Neural cell (in vitro differentiated cells): ENCODE results near the gene ARMC2.

ENCODE experiments used
- EZH2 ChIP-seq: fragments of 200-600, 300-800 bp; shearing (Covaris generic), sonication (generic); IDR thresholded peaks from 2 replicates; pipeline ENCODE4 v1.6.1; 2014; ENCODE audit warnings: antibody characterized with exemption, low read length, borderline replicate concordance, mild to moderate bottlenecking; ENCODE audit not compliant: insufficient read depth, poor library complexity, severe bottlenecking
- TF ChIP-seq, protein P1 (sequence below): fragments of 450-650 bp; IDR thresholded peaks from 2 replicates; pipeline ENCODE4 v1.5.1; 2014; ENCODE audit warnings: antibody characterized with exemption, mild to moderate bottlenecking, moderate library complexity; ENCODE audit not compliant: poor library complexity, severe bottlenecking

DNA sequence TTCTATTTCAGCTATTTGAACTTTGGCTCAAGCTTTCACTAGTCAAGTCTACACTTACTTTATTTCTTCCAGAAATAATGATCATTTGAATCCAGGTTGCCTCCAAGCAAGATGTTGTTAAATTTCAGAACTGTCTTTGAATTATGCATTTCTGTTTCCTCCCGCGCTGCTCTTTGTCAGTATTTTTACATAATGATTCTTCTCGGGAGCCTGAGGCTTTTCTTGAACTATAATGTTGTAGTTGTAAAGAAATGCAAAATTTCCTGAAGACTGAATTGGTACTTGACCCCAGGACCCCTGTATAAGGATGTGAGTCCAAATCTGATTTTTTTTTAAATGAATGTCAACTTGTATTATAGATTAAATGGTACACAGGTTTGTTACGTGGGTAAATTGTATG is 80.4 kb downstream of the ARMC2 start:
- TF ChIP-seq, protein P1, sequence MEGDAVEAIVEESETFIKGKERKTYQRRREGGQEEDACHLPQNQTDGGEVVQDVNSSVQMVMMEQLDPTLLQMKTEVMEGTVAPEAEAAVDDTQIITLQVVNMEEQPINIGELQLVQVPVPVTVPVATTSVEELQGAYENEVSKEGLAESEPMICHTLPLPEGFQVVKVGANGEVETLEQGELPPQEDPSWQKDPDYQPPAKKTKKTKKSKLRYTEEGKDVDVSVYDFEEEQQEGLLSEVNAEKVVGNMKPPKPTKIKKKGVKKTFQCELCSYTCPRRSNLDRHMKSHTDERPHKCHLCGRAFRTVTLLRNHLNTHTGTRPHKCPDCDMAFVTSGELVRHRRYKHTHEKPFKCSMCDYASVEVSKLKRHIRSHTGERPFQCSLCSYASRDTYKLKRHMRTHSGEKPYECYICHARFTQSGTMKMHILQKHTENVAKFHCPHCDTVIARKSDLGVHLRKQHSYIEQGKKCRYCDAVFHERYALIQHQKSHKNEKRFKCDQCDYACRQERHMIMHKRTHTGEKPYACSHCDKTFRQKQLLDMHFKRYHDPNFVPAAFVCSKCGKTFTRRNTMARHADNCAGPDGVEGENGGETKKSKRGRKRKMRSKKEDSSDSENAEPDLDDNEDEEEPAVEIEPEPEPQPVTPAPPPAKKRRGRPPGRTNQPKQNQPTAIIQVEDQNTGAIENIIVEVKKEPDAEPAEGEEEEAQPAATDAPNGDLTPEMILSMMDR, result no peak
- TF ChIP-seq EZH2, result no peak
